Measurements from ENCODE around the gene ESRRG.
A peak's percentile ranks its signal among the peaks of the same experiment; 100 is the strongest.
"Not testable (repeated sequence)": the region's sequence is repeated elsewhere in the genome, so short reads cannot be mapped to it uniquely, and the experiment has no call there.

The ESRRG gene

DNA sequence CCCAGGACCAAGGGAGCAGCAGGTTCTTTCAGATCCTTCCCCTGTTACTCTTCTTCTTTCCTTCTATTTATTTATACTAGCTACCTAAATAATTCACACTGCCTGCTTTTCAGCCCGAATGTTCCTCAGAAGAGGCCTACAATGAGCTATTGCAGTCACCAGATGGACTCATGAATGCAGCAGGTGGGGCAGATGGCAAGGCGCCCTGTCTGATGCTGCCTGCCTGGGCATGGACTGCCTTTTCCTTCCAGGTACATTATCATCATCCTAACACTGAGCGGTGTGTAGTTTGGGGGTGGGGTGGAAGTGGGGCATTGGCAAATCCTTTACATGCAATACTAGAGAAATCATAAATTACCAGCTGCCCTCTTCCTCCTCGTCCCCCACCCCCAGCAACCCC is 17.6 kb downstream of the ESRRG start:
- DNase-seq = peak in 8 of 58 donors; percentile 2 to 26 (median 8)

GRCh38 chr1:216704065-216704464 is 19.2 kb downstream of the ESRRG start:
- not testable (repeated sequence) for DNase-seq

DNA sequence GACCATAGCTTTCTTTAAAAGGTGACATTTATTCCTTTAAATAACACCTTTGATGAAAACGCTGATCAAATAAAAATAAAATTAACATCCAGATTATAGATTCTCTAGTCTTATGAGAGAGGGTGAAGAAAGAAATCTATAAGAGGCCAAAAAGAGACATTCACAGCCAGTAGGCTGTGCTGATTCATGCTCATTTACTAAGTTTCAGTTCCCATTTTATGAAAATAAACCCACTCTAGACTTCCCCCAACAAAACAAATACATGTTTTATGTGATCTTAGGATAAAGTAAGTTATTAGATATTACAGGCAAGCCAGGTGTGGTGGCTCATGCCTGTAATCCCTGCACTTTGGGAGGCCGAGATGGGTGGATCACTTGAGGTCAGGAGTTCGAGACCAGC is 21.1 kb downstream of the ESRRG start:
- no peak for DNase-seq

GRCh38 chr1:216700779-216701178 is 22.4 kb downstream of the ESRRG start:
- DNase-seq = no peak

GRCh38 chr1:216691710-216692109 is 31.5 kb downstream of the ESRRG start:
- DNase-seq = no peak

DNA sequence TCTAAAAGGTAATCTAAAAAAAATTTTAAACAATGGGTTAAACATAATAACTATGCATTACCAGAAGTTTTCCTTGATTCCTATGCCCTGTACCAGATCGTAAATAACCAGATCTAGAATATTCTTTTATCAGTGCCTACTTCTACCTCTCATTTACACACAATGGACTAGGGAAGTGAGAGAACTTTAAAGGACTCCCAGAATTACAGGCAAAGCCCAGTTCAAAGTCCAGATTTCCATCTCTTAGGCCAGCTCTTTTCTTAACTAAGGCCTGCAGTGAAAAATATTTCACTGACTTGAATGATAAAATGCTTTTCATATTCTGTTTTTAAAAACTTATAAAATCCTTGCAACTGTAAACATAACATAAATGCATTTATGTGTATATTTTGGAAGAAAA is 32.6 kb downstream of the ESRRG start:
- DNase-seq = no peak

DNA sequence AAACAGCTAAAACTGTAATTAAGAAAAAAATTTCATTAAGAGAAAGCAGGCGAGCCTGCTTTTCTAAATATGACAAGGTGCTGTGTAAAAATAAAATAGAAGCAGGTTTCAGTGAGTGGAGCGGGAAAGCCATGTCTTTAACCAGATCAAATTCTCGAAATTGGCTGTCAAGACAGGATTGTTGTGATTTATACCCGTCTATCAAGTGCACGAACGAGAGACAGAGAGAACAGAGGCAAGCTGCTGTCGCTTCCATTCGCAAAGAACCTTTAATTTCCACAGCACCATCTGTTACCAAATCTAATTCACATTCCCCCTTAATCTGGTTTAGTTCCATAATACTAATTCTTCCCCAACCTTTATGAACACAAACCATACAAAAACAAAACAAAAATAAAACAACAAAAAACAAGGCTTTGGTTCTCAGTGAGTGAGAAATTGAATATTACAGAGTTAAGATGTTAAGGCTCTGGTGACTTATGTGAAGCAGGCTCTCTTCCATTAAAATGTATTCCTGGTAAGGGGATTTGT is 35.0 kb downstream of the ESRRG start:
- DNase-seq = no peak

DNA sequence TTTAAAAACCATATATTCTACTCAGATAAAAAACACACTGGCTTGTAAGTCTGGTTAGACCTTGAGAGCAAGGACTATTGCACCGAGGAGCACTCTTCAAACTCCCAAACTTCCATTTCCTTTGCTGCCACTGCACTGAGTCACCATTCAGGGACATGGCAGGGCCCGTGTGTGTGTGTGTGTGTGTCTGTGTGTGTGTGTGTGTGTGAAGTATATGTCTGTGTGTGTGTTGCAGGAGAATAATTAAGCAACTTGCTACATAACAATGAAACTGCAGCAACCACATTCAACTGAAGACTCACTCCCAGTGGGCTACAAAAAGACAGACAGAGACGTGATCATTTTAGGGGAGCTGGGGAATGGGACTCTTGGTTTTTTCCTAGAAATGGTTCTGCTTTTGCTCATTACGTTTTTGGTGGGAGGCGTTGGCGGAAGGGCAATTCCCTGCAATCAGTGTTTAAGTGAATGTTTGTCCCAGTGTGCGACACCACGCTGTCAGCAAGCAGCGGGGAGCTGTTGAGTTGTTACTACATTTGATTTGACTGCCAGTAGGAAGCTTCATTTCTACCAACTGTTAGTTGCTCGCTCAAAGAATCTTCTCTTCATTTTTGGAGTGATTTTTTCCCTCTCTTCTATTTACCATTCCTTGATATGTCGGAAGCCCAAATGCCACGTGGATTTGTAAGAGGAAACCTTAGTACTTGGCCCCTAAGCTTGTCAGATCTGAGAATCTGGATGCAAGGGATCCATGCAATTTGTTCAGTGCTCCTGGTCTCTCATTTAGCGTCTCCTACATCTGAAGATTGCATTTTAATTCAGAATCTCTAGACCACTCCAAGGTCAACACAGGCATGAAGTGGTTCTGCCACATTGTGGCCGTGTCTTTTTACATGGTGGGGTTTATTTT is 36.1 kb downstream of the ESRRG start:
- DNase-seq = peak in 1 of 58 donors; percentile 1

DNA sequence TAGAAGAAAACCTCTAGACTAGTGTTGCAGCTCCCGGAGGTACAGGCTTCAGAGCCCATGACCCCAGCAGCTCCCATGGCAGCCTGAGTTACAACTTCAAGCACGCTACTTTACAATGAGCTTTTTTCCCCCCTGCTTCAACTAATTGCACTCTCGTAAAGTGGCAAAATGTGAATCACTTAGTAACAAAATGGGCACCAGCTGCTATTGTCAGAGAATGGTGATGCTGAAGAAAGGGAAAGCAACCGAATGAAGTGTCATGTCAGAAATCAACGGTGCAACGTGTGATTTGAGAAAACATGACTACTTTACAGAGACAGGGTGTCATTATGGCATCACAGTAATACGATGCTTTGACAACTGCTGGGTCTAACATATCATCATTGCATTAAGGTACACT is 40.5 kb downstream of the ESRRG start:
- no peak for DNase-seq

GRCh38 chr1:216679108-216679507 is 44.1 kb downstream of the ESRRG start:
- no peak for DNase-seq

GRCh38 chr1:216670118-216670883 is 52.9 kb downstream of the ESRRG start:
- DNase-seq = no peak

- no peak for DNase-seq
These were observed 56.8 kb downstream of the ESRRG start for GRCh38 chr1:216666441-216666840.

DNA sequence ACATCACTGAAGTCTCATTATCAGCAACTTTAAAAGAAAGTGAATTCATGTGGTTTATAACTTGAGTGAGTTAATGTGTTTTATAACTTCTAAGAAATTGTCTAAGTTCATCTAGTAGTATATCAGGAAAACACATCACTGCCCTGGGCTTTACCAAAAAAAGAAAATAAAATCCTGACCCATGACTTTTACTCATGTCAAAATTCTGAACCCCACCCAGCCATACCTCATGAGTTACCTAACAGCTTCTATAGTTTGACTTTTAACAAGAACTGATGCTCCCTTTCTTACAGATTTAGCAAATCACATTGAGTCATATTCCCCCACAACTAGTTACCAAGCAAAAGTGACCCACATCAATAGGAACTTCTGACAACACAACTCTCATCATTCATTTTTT is 57.4 kb downstream of the ESRRG start:
- no peak for DNase-seq

DNA sequence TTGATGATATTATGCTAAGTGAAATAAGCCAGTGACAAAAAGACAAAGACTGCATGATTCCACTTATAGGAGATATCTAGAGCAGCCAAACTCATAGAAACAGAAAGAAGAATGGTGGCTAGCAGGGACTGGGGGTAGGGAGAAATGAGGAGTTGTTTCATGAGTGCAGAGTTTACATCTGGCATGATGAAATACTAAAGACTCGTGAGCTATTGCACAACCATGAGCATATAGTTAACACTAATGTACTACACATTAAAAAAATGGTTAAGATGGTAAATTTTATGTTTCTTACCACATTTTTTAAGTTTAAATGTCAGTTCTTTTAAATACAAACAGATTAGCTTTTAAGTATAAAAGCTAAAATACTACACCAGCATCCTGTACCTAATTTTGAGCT is 57.8 kb downstream of the ESRRG start:
- no peak for DNase-seq

GRCh38 chr1:216662681-216663080 is 60.5 kb downstream of the ESRRG start:
- no peak for DNase-seq

- DNase-seq = no peak
These were observed 62.7 kb downstream of the ESRRG start for GRCh38 chr1:216660561-216660960.

DNA sequence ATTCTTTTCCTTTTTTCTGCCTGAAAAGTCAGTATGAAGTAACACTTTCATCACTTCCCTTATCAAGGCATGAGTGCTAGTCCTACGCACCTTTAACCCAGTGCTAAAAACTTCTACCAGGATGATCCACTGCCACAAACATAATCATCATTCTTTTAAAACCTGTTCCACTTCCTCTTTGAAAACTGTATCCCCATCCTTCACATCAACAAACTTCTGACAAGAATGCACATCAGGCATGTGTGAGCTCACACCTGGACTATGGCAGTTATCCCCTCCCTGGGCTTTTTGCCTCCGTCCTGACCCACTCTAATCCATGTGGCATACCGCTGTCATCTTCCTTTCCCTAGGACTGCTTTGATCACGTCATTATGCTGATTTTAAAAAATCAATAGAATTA is 70.2 kb downstream of the ESRRG start:
- no peak for DNase-seq

- DNase-seq = no peak
These were observed 71.3 kb downstream of the ESRRG start for GRCh38 chr1:216651826-216652418.

DNA sequence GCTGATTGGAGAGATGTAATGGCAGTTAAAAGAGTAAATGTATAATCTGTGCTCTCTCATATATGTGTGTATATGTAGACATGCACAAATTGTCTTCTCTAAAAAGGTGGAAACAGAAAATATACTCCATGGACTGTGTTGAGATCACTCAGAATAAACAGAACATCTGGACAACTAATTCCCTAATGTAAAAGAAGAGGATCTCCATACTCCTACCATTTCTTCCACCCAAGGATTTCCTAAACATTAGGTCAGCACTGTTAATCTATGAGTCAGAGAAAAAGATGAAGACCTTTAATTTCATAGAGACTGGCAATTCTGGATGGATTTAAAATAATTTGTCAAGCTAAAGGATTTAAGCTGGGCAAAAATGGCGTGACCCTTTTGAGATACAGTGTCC is 80.1 kb downstream of the ESRRG start:
- no peak for DNase-seq

DNA sequence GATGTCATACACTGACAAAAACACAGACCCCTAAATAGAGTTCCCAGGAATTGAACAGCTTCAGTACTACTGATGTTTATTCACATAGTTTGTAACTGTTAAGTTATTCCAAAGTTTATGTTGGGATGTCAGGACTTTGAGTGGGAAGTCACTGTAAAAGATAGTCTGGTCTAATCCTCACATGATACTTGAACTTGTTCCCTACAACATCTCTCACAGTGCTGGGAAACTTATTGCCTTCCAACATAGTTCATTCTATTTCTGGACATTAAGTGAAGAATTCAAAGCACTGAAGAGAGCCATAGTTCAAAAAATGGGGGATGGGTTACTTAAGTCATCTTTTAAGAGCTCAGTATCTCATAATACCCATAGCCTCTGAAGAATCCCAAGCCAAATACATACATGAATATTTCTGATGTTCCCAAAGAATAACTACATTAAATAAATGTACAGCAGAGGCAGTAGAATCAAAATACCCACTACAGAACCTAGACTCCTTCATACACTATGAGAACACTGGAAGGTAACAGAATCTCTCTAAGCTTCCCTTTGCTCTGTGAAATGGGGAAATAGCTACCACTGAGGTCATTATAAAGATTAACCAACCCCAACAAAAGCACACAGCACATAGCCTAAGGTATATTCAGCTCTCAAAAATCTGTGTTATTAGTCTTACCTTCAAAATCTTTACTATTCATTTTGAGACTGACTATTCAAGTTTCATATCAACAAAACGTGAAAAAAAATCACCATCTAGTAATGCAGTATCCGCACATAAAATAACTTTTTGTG is 81.4 kb downstream of the ESRRG start:
- no peak for DNase-seq

- DNase-seq = peak in 40 of 58 donors; percentile 0 to 70 (median 18)
These were observed 83.1 kb downstream of the ESRRG start for GRCh38 chr1:216640100-216640499.

Data from anterior cingulate cortex (tissue), 58 donors.